Gastroesophageal sphincter (tissue), 3 donors: ENCODE measurements around the gene DTX4.

ENCODE experiments used
- EP300 ChIP-seq: sonication (generic); formaldehyde crosslinking; IDR thresholded peaks from one replicate; pipeline ENCODE4 v1.6.1; 2017; ENCODE audit warnings: antibody characterized with exemption, mild to moderate bottlenecking
- POLR2A ChIP-seq, 2 donors: fragments of 450-650 bp; IDR thresholded peaks; one replicate each; pipeline ENCODE4 v1.6.1; 2017; ENCODE audit warnings: antibody characterized with exemption in 2 of 2, mild to moderate bottlenecking in 2 of 2, moderate library complexity in 1 of 2
- POLR2AphosphoS5 ChIP-seq: sonication (generic); formaldehyde crosslinking; IDR thresholded peaks from one replicate; pipeline ENCODE4 v1.6.1; 2017; ENCODE audit warnings: antibody characterized with exemption
- TF ChIP-seq, protein P1 (sequence below), 4 experiments: fragments of 200-600 bp in 2 of 4; fragments of 450-650 bp in 2 of 4; sonication (generic) in 1 of 4; IDR thresholded peaks; one replicate each; pipeline ENCODE4 v1.5.1; 2017 to 2019; ENCODE audit warnings: antibody characterized with exemption in 4 of 4, mild to moderate bottlenecking in 2 of 4, moderate library complexity in 2 of 4

DNA sequence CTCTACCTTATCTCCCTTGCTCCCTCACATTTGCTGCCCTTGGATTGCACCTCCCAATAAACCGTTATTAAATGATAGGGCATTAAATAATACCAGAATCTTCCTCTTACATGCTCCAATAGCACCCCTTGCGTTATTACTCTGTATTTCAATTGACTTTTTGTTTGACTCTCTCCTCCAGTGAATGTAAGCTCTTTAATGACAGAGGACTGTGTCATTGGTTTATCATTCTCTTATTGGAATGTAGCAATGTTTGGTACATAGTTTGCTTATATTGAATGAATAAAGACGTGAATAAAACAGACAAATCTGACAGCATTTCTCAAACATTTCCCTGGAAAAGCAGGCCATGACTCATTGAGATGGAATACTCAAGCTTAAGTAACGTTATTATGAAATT is 49.5 kb downstream of the DTX4 start:
- TF ChIP-seq, protein P1, sequence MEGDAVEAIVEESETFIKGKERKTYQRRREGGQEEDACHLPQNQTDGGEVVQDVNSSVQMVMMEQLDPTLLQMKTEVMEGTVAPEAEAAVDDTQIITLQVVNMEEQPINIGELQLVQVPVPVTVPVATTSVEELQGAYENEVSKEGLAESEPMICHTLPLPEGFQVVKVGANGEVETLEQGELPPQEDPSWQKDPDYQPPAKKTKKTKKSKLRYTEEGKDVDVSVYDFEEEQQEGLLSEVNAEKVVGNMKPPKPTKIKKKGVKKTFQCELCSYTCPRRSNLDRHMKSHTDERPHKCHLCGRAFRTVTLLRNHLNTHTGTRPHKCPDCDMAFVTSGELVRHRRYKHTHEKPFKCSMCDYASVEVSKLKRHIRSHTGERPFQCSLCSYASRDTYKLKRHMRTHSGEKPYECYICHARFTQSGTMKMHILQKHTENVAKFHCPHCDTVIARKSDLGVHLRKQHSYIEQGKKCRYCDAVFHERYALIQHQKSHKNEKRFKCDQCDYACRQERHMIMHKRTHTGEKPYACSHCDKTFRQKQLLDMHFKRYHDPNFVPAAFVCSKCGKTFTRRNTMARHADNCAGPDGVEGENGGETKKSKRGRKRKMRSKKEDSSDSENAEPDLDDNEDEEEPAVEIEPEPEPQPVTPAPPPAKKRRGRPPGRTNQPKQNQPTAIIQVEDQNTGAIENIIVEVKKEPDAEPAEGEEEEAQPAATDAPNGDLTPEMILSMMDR (IDR thresholded peaks at IDR 0.05) = no peak
- TF ChIP-seq POLR2A (IDR thresholded peaks at IDR 0.05) (no peak), POLR2AphosphoS5 (peak; percentile 42), EP300 (no peak)
